HEK293 (cell line): ENCODE results near the gene TMPRSS11A.

Experiments used
- BCL11A ChIP-seq: fragments of 450-650 bp; formaldehyde crosslinking; IDR thresholded peaks from 2 replicates; pipeline ENCODE4 v1.5.1; 2016; ENCODE audit warnings: low read depth, missing biosample characterization, missing genetic modification characterization
- CTCF ChIP-seq: fragments of 450-650 bp; formaldehyde crosslinking; IDR thresholded peaks from 2 replicates; pipeline ENCODE4 v1.5.1; 2016; ENCODE audit warnings: missing biosample characterization, missing genetic modification characterization
- KLF10 ChIP-seq: fragments of 450-650 bp; IDR thresholded peaks from 2 replicates; pipeline ENCODE4 v1.5.1; 2018; ENCODE audit warnings: missing biosample characterization, mild to moderate bottlenecking, missing genetic modification characterization
- MEIS1 ChIP-seq: sonication (generic); formaldehyde crosslinking; IDR thresholded peaks from 2 replicates; pipeline ENCODE4 v1.8.1; 2022; ENCODE audit warnings: missing genetic modification reagents, mild to moderate bottlenecking, borderline replicate concordance
- ZBTB48 ChIP-seq: fragments of 450-650 bp; formaldehyde crosslinking; IDR thresholded peaks from 2 replicates; pipeline ENCODE4 v1.5.1; 2016; ENCODE audit warnings: missing biosample characterization, missing genetic modification characterization
- ZEB2 ChIP-seq: fragments of 450-650 bp; formaldehyde crosslinking; IDR thresholded peaks from 2 replicates; pipeline ENCODE4 v1.5.1; 2016; ENCODE audit warnings: missing biosample characterization, missing genetic modification characterization
- ZNF10 ChIP-seq: fragments of 450-650 bp; formaldehyde crosslinking; IDR thresholded peaks from 2 replicates; pipeline ENCODE4 v1.5.1; 2017; ENCODE audit warnings: missing biosample characterization, missing genetic modification characterization
- ZNF211 ChIP-seq: fragments of 450-650 bp; formaldehyde crosslinking; IDR thresholded peaks from 2 replicates; pipeline ENCODE4 v1.5.1; 2016; ENCODE audit warnings: low read depth, missing biosample characterization, missing genetic modification characterization
- ZNF473 ChIP-seq: fragments of 450-650 bp; formaldehyde crosslinking; IDR thresholded peaks from 2 replicates; pipeline ENCODE4 v1.5.1; 2017; ENCODE audit warnings: missing biosample characterization, missing genetic modification characterization
- ZNF639 ChIP-seq: fragments of 450-650 bp; formaldehyde crosslinking; IDR thresholded peaks from 2 replicates; pipeline ENCODE4 v1.5.1; 2016; ENCODE audit warnings: missing biosample characterization, missing genetic modification characterization
- ZNF747 ChIP-seq: fragments of 450-650 bp; formaldehyde crosslinking; IDR thresholded peaks from 2 replicates; pipeline ENCODE4 v1.5.1; 2016; ENCODE audit warnings: missing biosample characterization, missing genetic modification characterization
- ZNF830 ChIP-seq: fragments of 450-650 bp; IDR thresholded peaks from 2 replicates; pipeline ENCODE4 v1.5.0; 2018; ENCODE audit warnings: missing biosample characterization, missing genetic modification characterization, low read depth, mild to moderate bottlenecking, moderate library complexity

- TF ChIP-seq BCL11A (tag by site-specific recombination) (no peak), ZNF473 (tag by site-specific recombination) (no peak), ZNF10 (no peak), CTCF (tag by site-specific recombination) (no peak), MEIS1 (no peak), ZNF747 (tag by site-specific recombination) (no peak), ZBTB48 (tag by site-specific recombination) (no peak), ZNF211 (tag by site-specific recombination) (no peak), ZNF830 (tag by site-specific recombination) (no peak), ZNF639 (no peak), ZEB2 (tag by site-specific recombination) (no peak), KLF10 (no peak)
Measured at GRCh38 chr4:67907650-67908049, 55.6 kb downstream of the TMPRSS11A start.
